T-cell (primary cell): Measurements from ENCODE around the gene SFRP4. TPM values are rescaled to one million over a fixed set of nuclear protein-coding genes. Genes with fewer than 3 reads are reported as not detected.

ENCODE experiments used
- ATAC-seq, 4 experiments: fragments of 200-7000 bp in 3 of 4; fragments of 150-1000 bp in 1 of 4; cut with Tn5 transposase; replicated peaks in 1 of 4; 1 replicate in 3 of 4; 2 replicates in 1 of 4; pipeline ENCODE4 v1.10.0; 2021; ENCODE audit warnings: moderate library complexity in 3 of 4, mild to moderate bottlenecking in 2 of 4, moderate number of reproducible peaks in 1 of 4
- CTCF ChIA-PET, 2 donors: fragments of 300-600 bp; sonication (Branson Sonifier 250); formaldehyde crosslinking; loops; one replicate each; lab custom pipeline; 2022; ENCODE audit warnings: antibody characterized with exemption in 2 of 2; lab: Charles Lee
- POLR2A ChIA-PET, 2 donors: fragments of 300-600 bp; sonication (Branson Sonifier 250); formaldehyde crosslinking; loops; one replicate each; lab custom pipeline; 2022; ENCODE audit warnings: antibody characterized with exemption in 2 of 2; lab: Charles Lee
- DNase-seq, 35 experiments: peaks; one replicate each; pipeline versions ENCODE4 v3.0.0 to v3.0.0-alpha.2; 2013 to 2023
- H3K27ac ChIP-seq: one replicate; pipeline ENCODE4 v1.5.1; 2013; ENCODE audit warnings: low read length
- H3K27me3 ChIP-seq, 2 experiments: replicated peaks in 1 of 2; 1 replicate in 1 of 2; 2 replicates in 1 of 2; pipeline versions ENCODE4 v1.6.1 to v1.7.0; 2013; ENCODE audit warnings: low read length in 1 of 2, mixed read lengths in 1 of 2; ENCODE audit not compliant: control insufficient read depth in 2 of 2, insufficient read depth in 2 of 2; ENCODE audit errors: extremely low read depth in 1 of 2
- H3K36me3 ChIP-seq, 2 donors: 1 replicate in 1 of 2; 2 replicates in 1 of 2; pipeline versions ENCODE4 v1.6.1 to v1.7.0; 2013; ENCODE audit warnings: low read length in 1 of 2; ENCODE audit not compliant: control insufficient read depth in 2 of 2, insufficient read depth in 1 of 2; ENCODE audit errors: extremely low read depth in 1 of 2
- H3K4me1 ChIP-seq, 2 experiments: 1 replicate in 1 of 2; 2 replicates in 1 of 2; pipeline versions ENCODE4 v1.6.1 to v1.7.0; 2013; ENCODE audit warnings: low read length in 2 of 2, mixed read lengths in 1 of 2; ENCODE audit not compliant: insufficient read depth in 2 of 2, control insufficient read depth in 1 of 2; ENCODE audit errors: extremely low read depth in 1 of 2
- H3K4me3 ChIP-seq, 2 donors: 1 replicate in 1 of 2; 2 replicates in 1 of 2; pipeline versions ENCODE4 v1.5.1 to v1.7.0; 2013; ENCODE audit warnings: mild to moderate bottlenecking in 2 of 2, low read length in 1 of 2, moderate library complexity in 1 of 2; ENCODE audit not compliant: control insufficient read depth in 1 of 2; ENCODE audit errors: extremely low read depth in 1 of 2
- H3K9me3 ChIP-seq: 2 replicates; pipeline ENCODE4 v1.7.0; 2013
- H3K27ac Mint-ChIP-seq, 2 donors: one replicate each; pipeline ENCODE4 v1.8.0; 2020 to 2021; ENCODE audit warnings: mild to moderate bottlenecking in 2 of 2, mixed read lengths in 2 of 2
- H3K27me3 Mint-ChIP-seq, 2 donors: one replicate each; pipeline ENCODE4 v1.8.0; 2021 to 2022; ENCODE audit warnings: mixed read lengths in 2 of 2
- H3K36me3 Mint-ChIP-seq: one replicate; pipeline ENCODE4 v1.8.0; 2021; ENCODE audit warnings: mixed read lengths
- H3K4me1 Mint-ChIP-seq, 3 donors: one replicate each; pipeline ENCODE4 v1.8.0; 2020 to 2022; ENCODE audit warnings: mixed read lengths in 3 of 3, mild to moderate bottlenecking in 1 of 3
- H3K4me3 Mint-ChIP-seq, 3 donors: one replicate each; pipeline ENCODE4 v1.8.0; 2020 to 2022; ENCODE audit warnings: mild to moderate bottlenecking in 3 of 3, mixed read lengths in 3 of 3, moderate library complexity in 3 of 3
- H3K9me3 Mint-ChIP-seq, 3 donors: one replicate each; pipeline ENCODE4 v1.8.0; 2020 to 2022; ENCODE audit warnings: mixed read lengths in 3 of 3
- WGBS: methylation state at CpG from one replicate; pipeline ENCODE4 v1.1.5; 2013; ENCODE audit warnings: missing lambda C conversion rate; ENCODE audit not compliant: insufficient coverage; 5-methylcytosine and 5-hydroxymethylcytosine counted together
- total RNA-seq, 35 experiments: library from RNA in 6 of 35; stranded (reverse) in 6 of 35; fragments of 120-200 nt in 1 of 35; gene quantifications; one replicate each; pipeline versions ENCODE4 v1.2.1 to v1.2.4 and lab custom pipeline; 2013 to 2026

Gene SFRP4
- total RNA-seq, 5 donors from 2014 or later (not counting 1 experiment from before 2014, with no cell fraction given): 0.16 TPM; not detected in 4

DNA sequence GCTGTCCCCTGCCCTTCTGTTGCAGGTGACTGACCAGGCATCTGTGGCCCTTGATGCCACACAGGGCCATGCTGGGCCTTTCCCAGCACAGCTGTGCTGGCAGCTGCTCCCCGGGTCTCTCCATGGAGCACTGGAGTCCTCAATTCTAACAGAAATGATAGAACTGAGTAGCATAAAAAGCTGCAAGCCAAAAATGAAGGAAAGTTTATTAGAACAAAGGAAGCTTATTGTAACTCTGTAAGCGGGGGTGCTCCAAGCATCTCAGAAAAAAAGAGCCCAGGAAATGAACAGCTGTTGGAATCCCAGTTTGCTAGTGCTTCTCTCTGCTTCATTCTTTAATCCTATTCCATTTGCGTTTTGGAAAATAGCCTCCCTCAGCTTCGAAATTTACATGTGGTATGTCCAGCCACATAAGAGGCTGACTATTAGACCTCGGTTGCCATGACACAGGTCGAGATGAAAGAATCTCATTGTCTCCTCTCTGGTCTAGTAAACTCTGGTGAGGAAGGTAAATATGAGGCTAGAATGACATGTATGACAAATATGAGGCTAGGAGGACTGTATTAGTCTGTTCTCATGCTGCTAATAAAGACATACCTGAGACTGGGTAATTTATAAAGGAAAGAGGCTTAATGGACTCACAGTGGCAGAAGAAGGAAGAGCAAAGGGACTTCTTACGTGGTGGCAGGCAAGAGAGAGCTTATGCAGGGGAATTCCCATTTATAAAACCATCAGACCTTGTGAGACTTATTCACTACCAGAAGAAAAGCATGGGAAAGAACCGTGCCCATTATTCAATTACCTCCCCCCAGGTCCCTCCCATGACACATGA lies 27.5 kb upstream of the SFRP4 start:
- 80% methylated on average over 4 of the region's 8 CpGs for WGBS
- DNase-seq (no peak), ATAC-seq (no peak)
- Mint-ChIP-seq H3K4me1 (no peaks in the 10 kb centered on the region), H3K4me3 (no peak overlapping the region), H3K27ac (no peak overlapping the region), H3K36me3 (no peaks in the 10 kb centered on the region), H3K27me3 (peaks cover 0 to 3% of the 10 kb centered on the region in 2 donors), H3K9me3 (peaks cover 0 to 5% (median 0%) of the 10 kb centered on the region in 3 donors)
- H3K9me3 ChIP-seq: no peaks in the 10 kb centered on the region
- no peaks in the 10 kb centered on the region for H3K4me1 ChIP-seq
- H3K36me3 ChIP-seq: no peaks in the 10 kb centered on the region
- no peak overlapping the region for H3K27ac ChIP-seq
- CTCF ChIA-PET: no interaction called here
- POLR2A ChIA-PET: no interaction called here
- H3K27me3 ChIP-seq: peaks cover 0 to 4% of the 10 kb centered on the region in 2 experiments
- no peak overlapping the region for H3K4me3 ChIP-seq

DNA sequence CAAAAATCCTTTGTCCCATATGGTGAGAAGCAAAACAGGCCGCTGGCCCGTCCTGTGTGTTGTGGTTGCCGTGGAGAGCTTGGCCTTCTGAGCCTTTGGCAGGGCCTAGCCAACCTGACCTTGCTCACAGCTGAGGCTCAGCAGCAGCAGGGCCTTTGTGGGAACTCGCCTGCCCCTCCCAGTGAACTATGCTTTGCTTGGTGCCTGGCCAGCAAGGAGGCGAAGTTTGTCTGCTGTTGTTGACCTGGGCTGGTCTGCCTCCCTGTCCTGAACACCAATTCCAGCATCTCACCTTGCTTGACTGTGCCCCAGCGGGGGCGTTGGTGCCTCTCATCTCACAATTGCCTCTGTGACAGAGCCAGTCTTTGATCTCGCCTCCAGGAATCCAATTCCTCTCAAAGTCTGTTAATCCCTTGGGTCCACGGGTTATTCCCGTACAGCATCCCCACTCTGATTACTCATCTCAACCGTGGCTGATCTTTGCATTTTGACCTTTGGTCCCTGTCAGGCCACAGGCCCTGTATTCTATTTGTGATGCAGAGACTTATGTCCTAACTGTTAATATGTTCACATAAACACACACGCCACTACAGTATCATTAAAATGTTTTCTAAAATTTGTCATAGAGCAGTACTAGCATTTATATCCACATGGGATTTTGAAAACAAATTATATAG lies 26.5 kb upstream of the SFRP4 start:
- no peak overlapping the region for H3K27ac Mint-ChIP-seq

DNA sequence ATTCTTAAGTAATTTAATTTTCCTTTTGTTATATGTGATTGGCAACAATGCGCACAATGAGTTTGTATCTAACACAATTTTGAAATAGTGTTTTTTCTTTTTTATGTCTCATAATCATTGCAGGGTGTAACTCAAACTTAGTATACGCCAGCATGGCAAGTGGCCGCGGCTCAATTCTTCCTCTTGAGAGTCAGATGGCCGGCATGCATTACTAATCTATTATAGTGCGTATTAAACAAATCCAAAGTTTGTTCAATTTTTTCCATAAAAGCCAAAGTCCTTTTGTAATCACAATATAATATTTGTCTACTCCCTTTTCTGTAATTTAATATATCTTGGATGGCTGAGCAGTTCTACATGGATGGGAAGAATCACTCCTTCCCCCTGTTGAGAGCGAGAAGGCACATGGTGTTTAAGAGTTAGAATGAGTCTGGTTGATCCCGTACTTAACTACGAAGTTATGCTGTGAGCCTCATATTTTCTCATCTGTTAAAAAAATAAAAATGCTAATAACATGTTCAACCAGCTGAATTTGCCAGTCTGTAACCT lies 16.5 kb upstream of the SFRP4 start:
- peaks cover 0 to 4% of the 10 kb centered on the region in 2 donors for H3K27me3 Mint-ChIP-seq
- Histone ChIP-seq H3K9me3 (no peaks in the 10 kb centered on the region), H3K4me3 (no peak overlapping the region), H3K27me3 (no peaks in the 10 kb centered on the region), H3K36me3 (no peaks in the 10 kb centered on the region), H3K4me1 (no peaks in the 10 kb centered on the region), H3K27ac (no peak overlapping the region)
- ATAC-seq: no peak
- WGBS: 100% methylated on average over 3 of the region's 9 CpGs
- H3K4me3 Mint-ChIP-seq: no peak overlapping the region
- H3K4me1 Mint-ChIP-seq: no peaks in the 10 kb centered on the region
- no peak for DNase-seq
- H3K27ac Mint-ChIP-seq: no peak overlapping the region
- H3K9me3 Mint-ChIP-seq: peaks cover 5 to 11% (median 10%) of the 10 kb centered on the region in 3 donors
- POLR2A ChIA-PET: no interaction called here
- CTCF ChIA-PET: interaction anchor here in 1 of 2 donors (0.7 kb wide), 1 partner anchor 450 kb away, joined by 4 read pairs; no protein-coding TSS in a partner anchor
- H3K36me3 Mint-ChIP-seq: no peaks in the 10 kb centered on the region

More for the DNA sequence above, 26.5 kb upstream of the SFRP4 start:
- CTCF ChIA-PET: no interaction called here
- H3K36me3 ChIP-seq: no peaks in the 10 kb centered on the region
- no peaks in the 10 kb centered on the region for H3K4me1 ChIP-seq
- POLR2A ChIA-PET: no interaction called here
- Mint-ChIP-seq H3K27me3 (peaks cover 0 to 3% of the 10 kb centered on the region in 2 donors), H3K4me1 (no peaks in the 10 kb centered on the region), H3K36me3 (no peaks in the 10 kb centered on the region), H3K9me3 (peaks cover 0 to 5% (median 0%) of the 10 kb centered on the region in 3 donors), H3K4me3 (no peak overlapping the region)
- ATAC-seq: no peak
- no peak overlapping the region for H3K4me3 ChIP-seq
- DNase-seq: no peak
- H3K27me3 ChIP-seq: peaks cover 0 to 4% of the 10 kb centered on the region in 2 experiments
- WGBS: 72% methylated on average over 8 of the region's 12 CpGs
- no peaks in the 10 kb centered on the region for H3K9me3 ChIP-seq
- H3K27ac ChIP-seq: no peak overlapping the region

DNA sequence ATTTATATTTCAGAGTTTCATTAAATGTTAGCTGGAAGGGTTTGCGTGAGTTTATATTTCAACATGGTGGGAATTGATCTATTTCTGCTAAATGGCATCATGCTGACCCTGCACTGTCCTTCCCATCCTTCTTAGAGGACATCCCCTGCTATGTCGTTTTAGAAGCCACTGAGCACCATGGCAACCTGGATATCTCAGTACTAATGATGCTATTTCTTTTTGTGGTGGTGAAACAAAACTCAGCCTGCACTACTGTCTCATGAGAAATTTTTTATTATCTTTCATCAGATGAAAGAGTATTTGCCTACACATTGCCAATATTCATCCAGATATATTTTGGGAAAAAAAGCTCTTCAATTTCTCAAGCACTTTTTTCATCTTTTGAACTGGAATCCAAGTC lies 15.9 kb upstream of the SFRP4 start:
- WGBS: no CpG with 5 or more reads among the region's 2 CpGs
- CTCF ChIA-PET: no interaction called here
- POLR2A ChIA-PET: no interaction called here
- H3K4me3 Mint-ChIP-seq: no peak overlapping the region
- H3K27ac Mint-ChIP-seq: no peak overlapping the region
- no peak for ATAC-seq
- no peaks in the 10 kb centered on the region for H3K36me3 Mint-ChIP-seq
- DNase-seq: no peak
- no peak overlapping the region for H3K4me3 ChIP-seq
- H3K9me3 ChIP-seq: no peaks in the 10 kb centered on the region
- no peak overlapping the region for H3K27ac ChIP-seq
- no peaks in the 10 kb centered on the region for H3K36me3 ChIP-seq
- H3K27me3 Mint-ChIP-seq: peaks cover 0 to 4% of the 10 kb centered on the region in 2 donors
- no peaks in the 10 kb centered on the region for H3K4me1 ChIP-seq
- H3K27me3 ChIP-seq: no peaks in the 10 kb centered on the region
- H3K9me3 Mint-ChIP-seq: peaks cover 5 to 11% (median 10%) of the 10 kb centered on the region in 3 donors
- H3K4me1 Mint-ChIP-seq: no peaks in the 10 kb centered on the region

DNA sequence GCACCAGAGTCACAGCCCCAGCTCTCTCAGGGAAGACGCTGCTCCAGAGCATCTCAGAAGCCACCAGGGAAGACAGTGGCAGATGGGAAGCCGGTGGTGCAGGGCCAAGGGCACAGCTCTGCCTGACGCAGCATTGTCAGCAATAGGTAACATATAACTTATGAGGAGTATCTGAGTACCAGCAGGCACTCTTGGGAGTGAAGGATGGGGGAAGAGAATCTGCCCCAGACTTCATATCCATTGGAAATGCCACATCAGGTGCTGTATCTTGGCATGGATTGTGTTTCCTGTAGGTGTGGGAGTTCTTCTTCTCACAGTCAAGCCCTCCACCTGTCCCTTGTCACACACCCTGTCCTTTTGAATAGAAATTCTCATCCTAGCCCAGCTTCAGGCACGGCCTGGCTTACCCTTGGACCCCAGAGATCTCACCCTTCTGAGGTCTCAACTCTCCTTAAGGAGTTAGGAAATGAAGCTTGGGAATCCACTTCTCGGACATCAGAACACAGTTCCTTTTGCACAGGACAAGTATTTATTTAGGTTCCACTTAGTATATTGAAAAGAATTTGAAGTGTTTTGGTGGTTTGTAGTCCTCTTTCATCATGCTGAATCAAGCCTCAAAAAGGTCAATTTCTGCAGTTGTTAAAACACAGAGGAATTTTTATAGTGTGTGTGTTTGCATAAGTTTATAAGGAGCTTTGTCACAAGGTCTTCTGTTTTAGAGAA lies 13.8 kb upstream of the SFRP4 start:
- no peak overlapping the region for H3K4me3 ChIP-seq
- POLR2A ChIA-PET: no interaction called here
- DNase-seq (no peak), ATAC-seq (no peak)
- Mint-ChIP-seq H3K4me1 (no peaks in the 10 kb centered on the region), H3K27ac (no peak overlapping the region), H3K27me3 (peaks cover 0 to 4% of the 10 kb centered on the region in 2 donors), H3K9me3 (peaks cover 0 to 5% (median 0%) of the 10 kb centered on the region in 3 donors), H3K36me3 (no peaks in the 10 kb centered on the region), H3K4me3 (no peak overlapping the region)
- CTCF ChIA-PET: no interaction called here
- WGBS: 81% methylated on average over 3 of the region's 5 CpGs
- no peaks in the 10 kb centered on the region for H3K27me3 ChIP-seq
- H3K9me3 ChIP-seq: no peaks in the 10 kb centered on the region
- no peak overlapping the region for H3K27ac ChIP-seq
- no peaks in the 10 kb centered on the region for H3K36me3 ChIP-seq
- H3K4me1 ChIP-seq: no peaks in the 10 kb centered on the region

DNA sequence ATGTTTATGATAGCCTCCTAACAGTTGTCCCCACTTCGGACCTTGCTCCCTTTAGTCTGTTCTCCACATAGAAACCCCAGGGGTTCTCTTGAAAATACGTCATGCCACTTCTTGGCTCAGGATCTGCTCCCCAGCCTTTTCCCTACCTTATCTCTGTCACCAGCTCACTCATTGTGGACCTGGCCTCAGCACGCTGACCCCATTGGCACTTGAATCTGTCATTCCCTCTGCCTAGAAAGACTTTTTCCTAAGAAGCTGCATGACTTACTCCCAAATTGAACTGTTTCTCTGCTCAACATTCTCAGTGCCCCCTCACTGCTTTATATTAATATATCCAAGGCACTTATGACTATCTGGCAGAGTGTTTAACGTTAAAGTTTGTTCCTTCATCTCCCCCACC lies 12.3 kb upstream of the SFRP4 start:
- Mint-ChIP-seq H3K4me3 (no peak overlapping the region), H3K9me3 (peaks cover 0 to 5% (median 3%) of the 10 kb centered on the region in 3 donors), H3K4me1 (no peaks in the 10 kb centered on the region), H3K36me3 (no peaks in the 10 kb centered on the region), H3K27ac (no peak overlapping the region), H3K27me3 (peaks cover 3 to 4% of the 10 kb centered on the region in 2 donors)
- no peak overlapping the region for H3K27ac ChIP-seq
- no peaks in the 10 kb centered on the region for H3K9me3 ChIP-seq
- no peak overlapping the region for H3K4me3 ChIP-seq
- ATAC-seq (no peak), DNase-seq (no peak)
- POLR2A ChIA-PET: no interaction called here
- WGBS: 93% methylated on average over 3 of the region's 4 CpGs
- CTCF ChIA-PET: no interaction called here
- no peaks in the 10 kb centered on the region for H3K27me3 ChIP-seq
- H3K36me3 ChIP-seq: no peaks in the 10 kb centered on the region
- no peaks in the 10 kb centered on the region for H3K4me1 ChIP-seq
